ENCODE measurements around the gene TAS1R2. TPM values are rescaled to one million over a fixed set of nuclear protein-coding genes. Genes with fewer than 3 reads are reported as not detected.

TAS1R2 gene
- total RNA-seq, 2 donors from 2014 or later, result not detected

DNA sequence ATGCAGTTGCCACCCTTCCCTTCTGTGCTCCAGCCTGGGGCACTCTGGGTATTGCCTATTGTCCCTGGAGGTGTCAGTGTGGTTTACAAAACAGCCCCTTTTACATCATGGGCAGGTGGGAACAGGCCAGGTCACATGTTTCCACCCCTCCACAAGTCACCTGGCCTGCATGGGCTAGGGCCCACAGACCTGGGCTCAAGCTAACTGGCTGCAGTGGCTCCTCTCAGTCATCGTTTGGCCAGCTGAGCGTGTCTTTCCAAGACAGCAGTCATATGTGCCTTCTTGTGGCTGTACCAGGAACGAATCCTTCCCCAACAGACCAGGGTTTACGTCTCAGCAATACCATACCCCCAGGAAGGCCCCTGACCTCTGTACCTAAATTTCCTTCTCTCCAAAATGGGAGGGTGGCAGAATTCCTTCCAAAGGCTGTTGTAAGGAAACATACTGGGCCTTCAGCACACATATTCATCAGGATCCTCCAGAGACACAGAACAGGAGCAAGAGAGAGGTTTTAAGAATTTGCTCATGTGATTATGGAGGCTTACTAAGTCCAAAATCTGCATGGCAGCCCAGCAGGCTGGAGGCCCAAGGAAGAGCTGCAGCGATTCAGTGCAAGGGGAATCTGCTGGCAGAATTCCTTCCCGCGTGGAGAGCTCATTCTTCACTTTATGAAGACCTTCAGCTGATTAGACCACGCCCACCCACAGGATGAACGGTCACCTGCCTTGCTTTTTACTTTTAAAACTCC is 10.6 kb upstream of the TAS1R2 start:
- intact Hi-C loops (cut with DNase I), result loop anchor here (10.0 kb wide), 1 partner anchor 1365 kb away; no protein-coding TSS in a partner anchor
- TF ChIP-seq POLR2AphosphoS5 (IDR thresholded peaks at IDR 0.05) (no peak), CTCF (IDR thresholded peaks at IDR 0.05) (no peak), POLR2A (IDR thresholded peaks at IDR 0.05) (no peak)
- Histone ChIP-seq H3K27ac (no peak overlapping the region), H3K4me3 (no peak overlapping the region), H3K4me1 (replicated peaks) (no peaks in the 10 kb centered on the region), H3K27me3 (replicated peaks; ENCODE audit: insufficient read depth) (no peaks in the 10 kb centered on the region), H3K36me3 (no peaks in the 10 kb centered on the region), H3K9me3 (no peaks in the 10 kb centered on the region)
- WGBS, result 67% methylated on average over 9 of the region's 9 CpGs
- no peak for DNase-seq (ENCODE audit: low spot score)

DNA sequence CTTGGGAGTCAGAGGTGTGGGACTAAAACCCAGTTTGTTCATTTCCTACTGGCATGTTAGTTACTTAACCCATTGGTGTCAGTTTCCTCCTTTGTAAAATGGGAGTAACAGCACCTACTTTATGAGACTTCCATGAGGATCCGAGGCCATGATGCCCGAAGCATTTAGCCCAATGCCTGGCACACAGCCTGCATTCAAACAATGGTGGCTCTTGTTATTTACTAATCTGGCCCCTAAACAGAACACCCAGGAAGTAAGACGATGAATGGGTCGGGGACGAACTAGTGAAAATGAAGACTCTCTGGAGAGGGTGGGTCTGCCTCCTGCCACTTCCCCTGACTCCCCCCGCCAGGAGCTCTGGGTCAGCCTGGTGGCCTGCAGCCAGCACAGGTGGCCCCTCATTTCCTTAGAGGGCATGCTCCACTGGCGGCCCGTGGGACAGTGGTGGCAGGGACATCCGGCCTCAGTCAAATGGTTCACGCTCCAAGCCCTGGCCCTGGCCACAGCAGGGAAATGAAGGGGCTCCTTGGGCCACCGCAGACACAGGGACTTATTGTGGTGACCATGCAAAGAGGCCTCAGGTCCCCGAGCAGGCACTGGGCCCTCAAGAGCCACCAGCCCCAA is 9.5 kb upstream of the TAS1R2 start:
- H3K9me3 ChIP-seq, result no peaks in the 10 kb centered on the region
- no peak overlapping the region for H3K4me3 ChIP-seq
- intact Hi-C loops (cut with DNase I), result loop anchor here (10.0 kb wide), 1 partner anchor 1364 kb away; no protein-coding TSS in a partner anchor
- WGBS, result 55% methylated on average over 12 of the region's 12 CpGs
- TF ChIP-seq POLR2AphosphoS5 (IDR thresholded peaks at IDR 0.05), result no peak
- no peak for TF ChIP-seq CTCF (IDR thresholded peaks at IDR 0.05)
- no peak for TF ChIP-seq POLR2A (IDR thresholded peaks at IDR 0.05)
- H3K36me3 ChIP-seq, result no peaks in the 10 kb centered on the region
- no peak for DNase-seq (ENCODE audit: low spot score)
- H3K4me1 ChIP-seq (replicated peaks), result no peaks in the 10 kb centered on the region
- H3K27ac ChIP-seq, result no peak overlapping the region
- no peaks in the 10 kb centered on the region for H3K27me3 ChIP-seq (replicated peaks; ENCODE audit: insufficient read depth)

DNA sequence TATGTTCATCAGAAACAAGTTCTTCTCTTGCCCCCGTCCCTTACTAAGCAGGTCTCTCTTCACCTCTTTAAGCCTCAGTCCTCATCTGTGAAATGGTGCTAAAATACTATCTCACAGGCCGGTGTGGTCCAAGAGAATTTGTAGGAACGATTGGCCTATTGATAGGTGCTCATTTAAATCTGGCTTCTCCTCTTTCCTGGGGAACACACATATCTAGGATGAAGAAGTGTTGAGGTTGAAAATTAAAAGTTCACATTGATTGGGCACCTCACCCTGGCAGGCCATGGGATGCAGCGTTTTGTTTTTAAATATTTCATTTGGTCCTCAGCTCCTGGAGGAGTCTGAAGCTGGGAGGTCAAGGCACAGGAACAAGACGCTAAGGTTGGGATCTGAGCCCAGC is 8.9 kb upstream of the TAS1R2 start:
- H3K36me3 ChIP-seq, result no peaks in the 10 kb centered on the region
- H3K4me3 ChIP-seq, result no peak overlapping the region
- no peaks in the 10 kb centered on the region for H3K4me1 ChIP-seq (replicated peaks)
- H3K27ac ChIP-seq, result no peak overlapping the region
- TF ChIP-seq CTCF (IDR thresholded peaks at IDR 0.05), result no peak
- no peak for TF ChIP-seq POLR2AphosphoS5 (IDR thresholded peaks at IDR 0.05)
- TF ChIP-seq POLR2A (IDR thresholded peaks at IDR 0.05), result no peak
- WGBS, result 76% methylated on average over 5 of the region's 5 CpGs
- intact Hi-C loops (cut with DNase I), result loop anchor here (10.0 kb wide), 1 partner anchor 1364 kb away; no protein-coding TSS in a partner anchor
- DNase-seq (ENCODE audit: low spot score), result no peak
- H3K9me3 ChIP-seq, result no peaks in the 10 kb centered on the region
- H3K27me3 ChIP-seq (replicated peaks; ENCODE audit: insufficient read depth), result no peaks in the 10 kb centered on the region

DNA sequence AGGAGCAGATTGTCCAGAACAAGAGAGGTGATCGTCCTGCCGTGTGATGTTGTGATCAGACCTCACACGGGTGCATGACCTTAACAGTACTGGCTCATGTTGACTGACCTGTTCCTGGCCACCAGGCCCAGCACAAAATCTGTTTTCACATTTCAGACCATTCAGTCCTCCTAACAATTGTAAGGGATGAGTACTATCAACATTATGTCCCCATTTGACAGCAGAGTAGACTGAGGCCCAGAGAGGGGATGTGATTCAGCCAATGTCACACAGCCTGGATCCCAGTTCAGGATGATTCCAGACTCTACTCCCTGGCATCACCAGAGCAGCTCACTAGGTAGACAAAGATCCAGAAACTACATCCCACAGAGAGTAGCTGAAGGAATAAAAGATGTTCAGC is 7.4 kb upstream of the TAS1R2 start:
- no peak for DNase-seq (ENCODE audit: low spot score)
- TF ChIP-seq POLR2A (IDR thresholded peaks at IDR 0.05) (no peak), CTCF (IDR thresholded peaks at IDR 0.05) (no peak), POLR2AphosphoS5 (IDR thresholded peaks at IDR 0.05) (no peak)
- Histone ChIP-seq H3K27ac (no peak overlapping the region), H3K4me1 (replicated peaks) (no peaks in the 10 kb centered on the region), H3K27me3 (replicated peaks; ENCODE audit: insufficient read depth) (no peaks in the 10 kb centered on the region), H3K36me3 (no peaks in the 10 kb centered on the region), H3K4me3 (no peak overlapping the region), H3K9me3 (no peaks in the 10 kb centered on the region)
- WGBS, result 95% methylated on average over 3 of the region's 3 CpGs
- intact Hi-C loops (cut with DNase I), result loop anchor here (10.0 kb wide), 1 partner anchor 1362 kb away; no protein-coding TSS in a partner anchor

Measured in prostate gland (tissue), 2 donors.